Uterus (tissue), 4 donors: ENCODE results near the gene MSH2. TPM values are rescaled to one million over a fixed set of nuclear protein-coding genes. Genes with fewer than 3 reads are reported as not detected.

ENCODE experiments used
- DNase-seq, 2 donors: peaks; one replicate each; pipeline ENCODE4 v3.0.0-alpha.2; 2019 to 2020
- H3K27ac ChIP-seq, 2 donors: fragments of 200-600 bp; sonication (generic); 1 replicate in 1 of 2; 2 replicates in 1 of 2; pipeline ENCODE4 v1.5.1; 2016 to 2018
- H3K27me3 ChIP-seq, 2 donors: fragments of 200-600 bp; sonication (generic); one replicate each; pipeline ENCODE4 v1.5.1; 2018 to 2019; ENCODE audit warnings: control low read depth in 1 of 2
- H3K36me3 ChIP-seq, 2 donors: fragments of 200-600 bp; sonication (generic); one replicate each; pipeline ENCODE4 v1.5.1; 2019; ENCODE audit warnings: control low read depth in 1 of 2
- H3K4me1 ChIP-seq, 2 donors: fragments of 200-600 bp; sonication (generic); one replicate each; pipeline ENCODE4 v1.5.1; 2018 to 2019; ENCODE audit warnings: control low read depth in 1 of 2
- H3K4me3 ChIP-seq, 2 donors: fragments of 200-600 bp; sonication (generic); 1 replicate in 1 of 2; 2 replicates in 1 of 2; pipeline ENCODE4 v1.5.1; 2018 to 2019; ENCODE audit warnings: mild to moderate bottlenecking in 1 of 2
- H3K9me3 ChIP-seq, 2 donors: fragments of 200-600 bp; sonication (generic); one replicate each; pipeline ENCODE4 v1.5.1; 2019; ENCODE audit warnings: control low read depth in 1 of 2
- CTCF ChIP-seq, 4 experiments: fragments of 200-600 bp in 2 of 4; fragments of 450-650 bp in 2 of 4; sonication (generic) in 2 of 4; IDR thresholded peaks; one replicate each; pipeline ENCODE4 v1.5.1; 2016 to 2019; ENCODE audit warnings: antibody characterized with exemption in 4 of 4, mild to moderate bottlenecking in 2 of 4, moderate library complexity in 1 of 4
- POLR2A ChIP-seq, 2 donors: fragments of 450-650 bp; IDR thresholded peaks; one replicate each; pipeline ENCODE4 v1.6.1; 2016; ENCODE audit warnings: antibody characterized with exemption in 2 of 2, mild to moderate bottlenecking in 1 of 2, moderate library complexity in 1 of 2
- intact Hi-C: fragments of 100-400 bp; cut with DNase I; formaldehyde crosslinking; loops from one replicate; pipeline ENCODE4 v1.15.1; 2023; ENCODE audit warnings: low total_unique reads
- total RNA-seq, 4 donors: library from RNA; depleted of rRNA in 3 of 4; stranded (reverse); fragments of >200 nt in 3 of 4; gene quantifications; one replicate each; pipeline versions ENCODE4 v1.1.0 to v1.2.4, GENCODE V29; 2014 to 2023
- donor health status: DM: yes; HTN: yes; CAD: no.

The MSH2 gene
- total RNA-seq, 4 donors from 2014 or later = 13.5 to 76.7 (median 24.6) TPM

DNA sequence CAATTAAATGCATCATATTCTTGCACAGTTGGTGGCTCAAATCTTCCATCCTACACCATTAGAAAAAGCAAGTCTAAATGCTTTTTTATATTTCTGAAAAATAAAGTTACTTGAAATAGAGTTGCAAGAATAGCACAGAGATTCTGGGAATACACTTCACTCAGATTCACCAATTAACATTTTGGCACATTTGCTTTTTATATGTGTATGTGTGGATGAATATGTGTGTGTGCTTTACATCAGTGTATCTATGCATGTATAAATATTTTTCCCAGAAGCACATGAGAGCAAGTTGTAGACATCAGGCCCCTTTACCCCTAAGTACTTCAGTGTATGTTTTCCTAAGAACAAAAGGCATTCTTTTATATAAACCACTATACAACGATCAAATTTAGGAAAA is 27.6 kb upstream of the MSH2 start:
- Histone ChIP-seq H3K27ac (no peak overlapping the region), H3K9me3 (no peaks in the 10 kb centered on the region), H3K27me3 (peaks cover 0 to 2% of the 10 kb centered on the region in 2 donors), H3K4me3 (no peak overlapping the region), H3K36me3 (no peaks in the 10 kb centered on the region), H3K4me1 (no peaks in the 10 kb centered on the region)
- intact Hi-C loops = no loop called here
- TF ChIP-seq CTCF (IDR thresholded peaks at IDR 0.05) (no peak), POLR2A (IDR thresholded peaks at IDR 0.05) (no peak)
- DNase-seq = no peak

GRCh38 chr2:47379384-47379783 is 23.6 kb upstream of the MSH2 start:
- DNase-seq = no peak
- Histone ChIP-seq H3K27me3 (no peaks in the 10 kb centered on the region), H3K4me3 (no peak overlapping the region), H3K36me3 (no peaks in the 10 kb centered on the region), H3K27ac (no peak overlapping the region), H3K4me1 (no peaks in the 10 kb centered on the region), H3K9me3 (no peaks in the 10 kb centered on the region)
- intact Hi-C loops = no loop called here
- TF ChIP-seq CTCF (IDR thresholded peaks at IDR 0.05) (no peak), POLR2A (IDR thresholded peaks at IDR 0.05) (no peak)

DNA sequence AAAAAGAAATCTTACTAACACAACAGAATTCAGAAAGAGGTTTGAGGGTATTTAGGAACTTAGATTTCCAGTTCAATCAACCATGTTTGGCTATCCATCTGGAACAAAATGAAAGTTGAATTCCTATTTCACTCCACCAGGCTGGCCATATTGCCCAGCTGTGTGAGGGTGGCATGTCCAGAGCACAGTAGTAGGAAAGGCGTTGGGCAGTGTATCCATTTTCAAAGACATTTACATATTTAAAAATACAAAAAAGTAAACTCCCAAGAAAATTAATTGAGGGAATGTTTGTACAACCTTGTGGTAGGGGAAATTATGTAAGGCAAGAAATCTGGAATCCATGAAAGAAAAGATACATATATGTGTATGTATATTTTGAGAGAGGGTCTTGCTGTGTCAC is 21.5 kb upstream of the MSH2 start:
- no peaks in the 10 kb centered on the region for H3K9me3 ChIP-seq
- H3K4me3 ChIP-seq = no peak overlapping the region
- no peaks in the 10 kb centered on the region for H3K27me3 ChIP-seq
- no peaks in the 10 kb centered on the region for H3K4me1 ChIP-seq
- no peak for DNase-seq
- intact Hi-C loops = no loop called here
- no peak overlapping the region for H3K27ac ChIP-seq
- TF ChIP-seq POLR2A (IDR thresholded peaks at IDR 0.05) = no peak
- no peak for TF ChIP-seq CTCF (IDR thresholded peaks at IDR 0.05)
- no peaks in the 10 kb centered on the region for H3K36me3 ChIP-seq

DNA sequence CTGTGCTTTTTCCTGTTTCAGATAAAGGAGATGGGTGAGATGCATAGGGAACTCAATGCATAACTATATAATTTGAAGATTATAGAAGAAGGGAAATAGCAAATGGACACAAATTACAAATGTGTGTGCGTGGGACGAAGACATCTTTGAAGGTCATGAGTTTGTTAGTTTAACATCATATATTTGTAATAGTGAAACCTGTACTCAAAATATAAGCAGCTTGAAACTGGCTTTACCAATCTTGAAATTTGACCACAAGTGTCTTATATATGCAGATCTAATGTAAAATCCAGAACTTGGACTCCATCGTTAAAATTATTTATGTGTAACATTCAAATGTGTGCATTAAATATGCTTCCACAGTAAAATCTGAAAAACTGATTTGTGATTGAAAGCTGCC is 16.4 kb upstream of the MSH2 start:
- no peak for DNase-seq
- Histone ChIP-seq H3K4me1 (no peaks in the 10 kb centered on the region), H3K36me3 (no peaks in the 10 kb centered on the region), H3K27me3 (no peaks in the 10 kb centered on the region), H3K9me3 (no peaks in the 10 kb centered on the region), H3K27ac (no peak overlapping the region), H3K4me3 (no peak overlapping the region)
- intact Hi-C loops = no loop called here
- TF ChIP-seq POLR2A (IDR thresholded peaks at IDR 0.05) = no peak
- no peak for TF ChIP-seq CTCF (IDR thresholded peaks at IDR 0.05)

DNA sequence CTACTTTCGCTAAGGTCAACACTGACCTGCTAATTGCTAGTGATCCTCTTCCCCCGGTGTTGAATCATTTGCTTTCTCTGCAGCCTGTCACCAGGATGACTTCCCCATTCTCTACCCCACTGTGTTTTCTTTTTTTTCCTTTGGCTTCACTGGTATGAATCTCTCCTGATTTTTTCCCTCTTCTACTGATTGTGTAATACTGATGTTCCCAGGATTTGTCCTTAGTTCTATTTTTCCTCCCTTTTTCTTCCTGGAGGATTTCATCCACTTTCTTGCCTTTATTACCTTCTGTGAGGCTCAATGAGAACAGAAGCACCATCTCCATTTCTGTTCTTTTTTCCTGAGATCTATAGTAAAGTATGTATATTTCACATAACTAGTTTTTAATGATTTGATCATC is 14.1 kb upstream of the MSH2 start:
- TF ChIP-seq CTCF (IDR thresholded peaks at IDR 0.05) = no peak
- no peak for TF ChIP-seq POLR2A (IDR thresholded peaks at IDR 0.05)
- Histone ChIP-seq H3K4me1 (no peaks in the 10 kb centered on the region), H3K27me3 (no peaks in the 10 kb centered on the region), H3K27ac (no peak overlapping the region), H3K9me3 (no peaks in the 10 kb centered on the region), H3K36me3 (no peaks in the 10 kb centered on the region), H3K4me3 (no peak overlapping the region)
- intact Hi-C loops = no loop called here
- no peak for DNase-seq
